Measurements from ENCODE around the gene ZNF566.

Gene ZNF566

GRCh38 chr19:36418287-36419001 lies 70.9 kb downstream of the ZNF566 start, which contains the start of gene ZFP82:
Gene ZFP82 (minus strand): TSS chr19:36418644. CDS start chr19:36409789, 8,855 bp downstream.
- peak; percentile 83 for DNase-seq (ENCODE audit: low read depth)
- TF ChIP-seq CTCF (conservative IDR thresholded peaks at IDR 0.05; ENCODE audit: low read depth, low read length): peak; percentile 14
- H3K4me3 ChIP-seq (ENCODE audit: low read depth, low read length): peak within 1 kb of the TSS; percentile 82

- H3K4me3 ChIP-seq (ENCODE audit: low read depth, low read length): peak overlapping the region; percentile 82
- no peak for TF ChIP-seq CTCF (conservative IDR thresholded peaks at IDR 0.05; ENCODE audit: low read depth, low read length)
- no peak for DNase-seq (ENCODE audit: low read depth)
Measured at GRCh38 chr19:36417752-36418286, 71.5 kb downstream of the ZNF566 start.

- no peak overlapping the region for H3K4me3 ChIP-seq (ENCODE audit: low read depth, low read length)
- no peak for DNase-seq (ENCODE audit: low read depth)
- TF ChIP-seq CTCF (conservative IDR thresholded peaks at IDR 0.05; ENCODE audit: low read depth, low read length): no peak
Measured at GRCh38 chr19:36409841-36410240, 79.5 kb downstream of the ZNF566 start.

- no peak for TF ChIP-seq CTCF (conservative IDR thresholded peaks at IDR 0.05; ENCODE audit: low read depth, low read length)
- no peak for DNase-seq (ENCODE audit: low read depth)
- H3K4me3 ChIP-seq (ENCODE audit: low read depth, low read length): no peak overlapping the region
Measured at GRCh38 chr19:36408101-36408500, 81.3 kb downstream of the ZNF566 start.

- H3K4me3 ChIP-seq (ENCODE audit: low read depth, low read length): no peak overlapping the region
- no peak for TF ChIP-seq CTCF (conservative IDR thresholded peaks at IDR 0.05; ENCODE audit: low read depth, low read length)
- DNase-seq (ENCODE audit: low read depth): no peak
Measured at GRCh38 chr19:36404498-36404897, 84.9 kb downstream of the ZNF566 start.

GRCh38 chr19:36401475-36401874 lies 87.9 kb downstream of the ZNF566 start:
- H3K4me3 ChIP-seq (ENCODE audit: low read depth, low read length): no peak overlapping the region
- DNase-seq (ENCODE audit: low read depth): no peak
- TF ChIP-seq CTCF (conservative IDR thresholded peaks at IDR 0.05; ENCODE audit: low read depth, low read length): no peak

GRCh38 chr19:36398571-36398970 lies 90.8 kb downstream of the ZNF566 start:
- DNase-seq (ENCODE audit: low read depth): no peak
- no peak overlapping the region for H3K4me3 ChIP-seq (ENCODE audit: low read depth, low read length)
- no peak for TF ChIP-seq CTCF (conservative IDR thresholded peaks at IDR 0.05; ENCODE audit: low read depth, low read length)
